GM12878 (cell line): ENCODE measurements around the gene RHBG. TPM values are rescaled to one million over a fixed set of nuclear protein-coding genes. Genes with fewer than 3 reads are reported as not detected.

ENCODE experiments used
- ATAC-seq: fragments of 200-7000 bp; cut with Tn5 transposase; 3 replicates; pipeline ENCODE4 v1.9.1; 2020; ENCODE audit warnings: mild to moderate bottlenecking, moderate library complexity
- BruUV-seq: library from RNA; stranded (reverse); fragments of 400-500 nt; replicated peaks from 2 replicates; lab custom pipeline; 2021; lab: Mats Ljungman, UMichigan
- CTCF ChIA-PET: fragments of 300-600 bp; sonication (Branson Sonifier 250); formaldehyde crosslinking; extraction: SDS; loops from one replicate; lab custom pipeline; 2021; ENCODE audit warnings: inconsistent platforms; lab: Yijun Ruan, JAX
- POLR2A ChIA-PET: fragments of 350-600 bp; formaldehyde crosslinking; extraction: SDS; loops from one replicate; lab custom pipeline; 2021; ENCODE audit warnings: inconsistent platforms; lab: Charles Lee
- RAD21 ChIA-PET: fragments of 300-600 bp; sonication (Branson Sonifier 250); formaldehyde crosslinking; loops from one replicate; lab custom pipeline; 2023; ENCODE audit warnings: antibody characterized with exemption; ENCODE audit not compliant: unreplicated experiment; lab: Charles Lee
- SMC1A ChIA-PET: fragments of 300-600 bp; sonication (Branson Sonifier 250); formaldehyde crosslinking; loops from one replicate; lab custom pipeline; 2023; ENCODE audit not compliant: unreplicated experiment, uncharacterized antibody; lab: Charles Lee
- DNase-seq: peaks from one replicate; pipeline ENCODE4 v3.0.0-alpha.2; 2011; ENCODE audit warnings: low read depth, low spot score
- FAIRE-seq: peaks from 3 replicates; lab custom pipeline; 2011; peaks lifted over from hg19 to GRCh38; lab: Jason Lieb, UNC
- H2AFZ ChIP-seq: 2 replicates; pipeline ENCODE4 v1.6.0; 2011; ENCODE audit warnings: low read depth, low read length, control low read depth; ENCODE audit not compliant: control insufficient read depth
- H3K27ac ChIP-seq: 2 replicates; pipeline ENCODE4 v1.5.1; 2011; ENCODE audit warnings: control low read depth; ENCODE audit not compliant: control insufficient read depth, insufficient read depth
- H3K27me3 ChIP-seq, 2 experiments: replicated peaks in 1 of 2; 2 replicates each; pipeline versions ENCODE4 v1.6.0 to v1.6.1; 2011; ENCODE audit warnings: low read length in 1 of 2; ENCODE audit not compliant: control insufficient read depth in 2 of 2, insufficient read depth in 2 of 2
- H3K36me3 ChIP-seq, 2 experiments: 2 replicates each; pipeline ENCODE4 v1.5.1; 2011; ENCODE audit warnings: low read length in 1 of 2; ENCODE audit not compliant: control insufficient read depth in 2 of 2, insufficient read depth in 2 of 2
- H3K4me1 ChIP-seq: 2 replicates; pipeline ENCODE4 v1.6.1; 2011; ENCODE audit warnings: mild to moderate bottlenecking, low read length, moderate library complexity, mixed read lengths; ENCODE audit not compliant: control insufficient read depth, insufficient read depth
- H3K4me2 ChIP-seq: 2 replicates; pipeline ENCODE4 v1.6.0; 2011; ENCODE audit warnings: control low read depth; ENCODE audit not compliant: control insufficient read depth, insufficient read depth
- H3K4me3 ChIP-seq: fragments of 200-600 bp; sonication (generic); 2 replicates; pipeline ENCODE4 v1.5.1; 2016
- H3K79me2 ChIP-seq: 2 replicates; pipeline ENCODE4 v1.6.0; 2011; ENCODE audit warnings: low read length; ENCODE audit not compliant: control insufficient read depth, insufficient read depth
- H3K9ac ChIP-seq: 2 replicates; pipeline ENCODE4 v1.8.0; 2011; ENCODE audit warnings: low read length, control low read depth, mixed read lengths; ENCODE audit not compliant: control insufficient read depth, insufficient read depth
- H3K9me3 ChIP-seq: replicated peaks from 3 replicates; pipeline ENCODE4 v1.5.1; 2011; ENCODE audit warnings: mild to moderate bottlenecking, low read length; ENCODE audit not compliant: control insufficient read depth, insufficient read depth
- H4K20me1 ChIP-seq: 2 replicates; pipeline ENCODE4 v1.6.0; 2011; ENCODE audit not compliant: control insufficient read depth, insufficient read depth
- BACH1 ChIP-seq: fragments of 450-650 bp; IDR thresholded peaks from 2 replicates; pipeline ENCODE4 v1.6.1; 2017; ENCODE audit warnings: mild to moderate bottlenecking, borderline replicate concordance
- IKZF1 ChIP-seq: fragments of 450-650 bp; conservative IDR thresholded peaks from 2 replicates; pipeline ENCODE4 v1.6.1; 2017; ENCODE audit warnings: antibody characterized with exemption, mild to moderate bottlenecking
- KLF5 ChIP-seq: fragments of 450-650 bp; IDR thresholded peaks from 2 replicates; pipeline ENCODE4 v1.6.1; 2014; ENCODE audit warnings: mild to moderate bottlenecking; ENCODE audit not compliant: partially characterized antibody
- NR2C1 ChIP-seq: fragments of 450-650 bp; IDR thresholded peaks from 2 replicates; pipeline ENCODE4 v1.6.1; 2017; ENCODE audit warnings: antibody characterized with exemption, mild to moderate bottlenecking, moderate library complexity
- RAD51 ChIP-seq: fragments of 450-650 bp; IDR thresholded peaks from 2 replicates; pipeline ENCODE4 v1.6.1; 2016; ENCODE audit warnings: moderate library complexity, mild to moderate bottlenecking, inconsistent platforms
- SREBF1 ChIP-seq: IDR thresholded peaks from 2 replicates; pipeline ENCODE4 v1.6.1; 2012; ENCODE audit warnings: mild to moderate bottlenecking, low read length
- STAT3 ChIP-seq: IDR thresholded peaks from 2 replicates; pipeline ENCODE4 v1.6.1; 2011; ENCODE audit warnings: low read depth, low read length, improper control_type of control experiment
- YBX1 ChIP-seq: fragments of 450-650 bp; IDR thresholded peaks from 2 replicates; pipeline ENCODE4 v1.6.1; 2016; ENCODE audit warnings: antibody characterized with exemption
- WGBS: methylation state at CpG from one replicate; pipeline ENCODE4 v1.1.6; 2016; ENCODE audit warnings: low lambda C conversion rate; ENCODE audit not compliant: insufficient replicate concordance, insufficient coverage; ENCODE audit errors: missing lambda C conversion rate; 5-methylcytosine and 5-hydroxymethylcytosine counted together
- in situ Hi-C: fragments of 300-500 bp; cut with MboI; formaldehyde crosslinking; loops from 9 replicates; pipeline ENCODE4 v1.14.3; 2018; ENCODE audit warnings: mixed read lengths
- intact Hi-C: fragments of 100-400 bp; cut with micrococcal nuclease; formaldehyde crosslinking; loops from one replicate; pipeline ENCODE4 v1.14.2; 2022; ENCODE audit not compliant: unreplicated experiment
- polyA plus RNA-seq, 11 experiments: library from polyadenylated mRNA; depleted of rRNA in 4 of 11; unstranded in 6 of 11; stranded (reverse) in 5 of 11; fragments of >200 nt; fragmentation: Nextera tagmentation in 4 of 11; fragmentation: Illumina TruSeq in 1 of 11; extraction: Ambion mirVana in 4 of 11; extraction: Trizol in 1 of 11; gene quantifications; 1 replicate in 1 of 11; 2 replicates in 10 of 11; pipeline versions ENCODE4 v1.2.1 to v1.2.3, GENCODE V29; 2011 to 2016; ENCODE audit warnings: inconsistent platforms in 2 of 11, missing spikeins in 2 of 11, low read depth in 1 of 11
- total RNA-seq, 4 experiments: library from RNA; depleted of rRNA in 3 of 4; stranded (reverse); fragments of >200 nt in 3 of 4; fragmentation: Illumina TruSeq in 1 of 4; extraction: Trizol in 1 of 4; gene quantifications; 2 replicates each; pipeline versions ENCODE4 v1.2.1 to v1.2.3, GENCODE V29; 2013 to 2021
- TF ChIP-seq, protein P1 (sequence below): IDR thresholded peaks from 2 replicates; pipeline ENCODE4 v1.6.1; 2012; ENCODE audit warnings: improper control_type of control experiment, low read depth, low read length; ENCODE audit not compliant: insufficient replicate concordance
- TF ChIP-seq, protein P2 (sequence below): fragments of 450-650 bp; IDR thresholded peaks from 2 replicates; pipeline ENCODE4 v1.6.1; 2017; ENCODE audit warnings: mild to moderate bottlenecking, moderate library complexity
- TF ChIP-seq, protein P3 (sequence below): IDR thresholded peaks from 2 replicates; pipeline ENCODE4 v1.6.1; 2011; ENCODE audit warnings: low read depth, mild to moderate bottlenecking, low read length, moderate library complexity, borderline replicate concordance; ENCODE audit errors: extremely low read depth

Gene RHBG
- total and polyA plus RNA-seq, 10 of the 15 experiments (the other 5 are each of a cell fraction or from before 2014, with no cell fraction given) = not detected

DNA sequence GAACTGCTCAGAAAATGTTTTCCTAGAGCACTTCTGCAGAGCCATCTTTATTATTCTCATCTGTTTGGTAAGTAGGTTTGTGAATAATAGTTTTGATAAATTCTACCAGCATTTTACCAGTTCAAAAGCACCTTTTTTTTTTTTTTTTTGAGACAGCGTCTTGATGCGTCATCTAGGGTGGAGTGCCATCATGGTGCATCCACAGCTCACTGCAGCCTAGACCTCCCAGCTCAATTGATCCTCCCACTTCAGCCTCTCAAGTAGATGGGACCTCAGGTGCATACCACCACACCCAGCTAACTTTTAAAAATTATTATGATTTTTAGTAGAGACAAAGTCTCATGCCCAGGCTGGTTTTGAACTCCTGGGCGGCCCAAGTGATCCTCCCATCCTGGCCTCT lies 9.8 kb upstream of the RHBG start:
- DNase-seq (no peak), ATAC-seq (no peak), FAIRE-seq (no peak)
- Histone ChIP-seq H3K36me3 (no peaks in the 10 kb centered on the region), H3K79me2 (no peaks in the 10 kb centered on the region), H3K4me3 (no peak overlapping the region), H3K4me2 (no peak overlapping the region), H4K20me1 (no peaks in the 10 kb centered on the region), H3K27me3 (peaks cover 2% of the 10 kb centered on the region in 2 experiments; a peak in 2 of 4 replicates), H3K4me1 (0 out of 2 replicates have a peak, but pooled peaks cover 2% of the 10 kb centered on the region), H2AFZ (no peak overlapping the region), H3K9ac (no peak overlapping the region), H3K9me3 (no peaks in the 10 kb centered on the region), H3K27ac (no peak overlapping the region)
- WGBS = 4% methylated on average over 1 of the region's 3 CpGs
- ChIA-PET SMC1A (interaction anchor here (0.6 to 2.0 kb wide), 5 partner anchors 15 to 243 kb away, joined by 3 to 8 read pairs (median 3); no protein-coding TSS in a partner anchor), RAD21 (interaction anchor here (0.9 to 1.5 kb wide), 6 partner anchors 18 to 166 kb away, joined by 3 to 4 read pairs (median 4); no protein-coding TSS in a partner anchor), CTCF (interaction anchor here (0.8 to 3.2 kb wide), 23 partner anchors 10 to 268 kb away, joined by 3 to 25 read pairs (median 4); partner anchors contain the start of gene SMG5), POLR2A (no interaction called here)
- in situ Hi-C loops (no loop called here), intact Hi-C loops (no loop called here)
- BruUV-seq = no TSS peak
- TF ChIP-seq BACH1 (no peak), NR2C1 (no peak), STAT3 (no peak), YBX1 (no peak), SREBF1 (no peak), KLF5 (no peak), IKZF1 (no peak), RAD51 (no peak)
- TF ChIP-seq, protein P1, sequence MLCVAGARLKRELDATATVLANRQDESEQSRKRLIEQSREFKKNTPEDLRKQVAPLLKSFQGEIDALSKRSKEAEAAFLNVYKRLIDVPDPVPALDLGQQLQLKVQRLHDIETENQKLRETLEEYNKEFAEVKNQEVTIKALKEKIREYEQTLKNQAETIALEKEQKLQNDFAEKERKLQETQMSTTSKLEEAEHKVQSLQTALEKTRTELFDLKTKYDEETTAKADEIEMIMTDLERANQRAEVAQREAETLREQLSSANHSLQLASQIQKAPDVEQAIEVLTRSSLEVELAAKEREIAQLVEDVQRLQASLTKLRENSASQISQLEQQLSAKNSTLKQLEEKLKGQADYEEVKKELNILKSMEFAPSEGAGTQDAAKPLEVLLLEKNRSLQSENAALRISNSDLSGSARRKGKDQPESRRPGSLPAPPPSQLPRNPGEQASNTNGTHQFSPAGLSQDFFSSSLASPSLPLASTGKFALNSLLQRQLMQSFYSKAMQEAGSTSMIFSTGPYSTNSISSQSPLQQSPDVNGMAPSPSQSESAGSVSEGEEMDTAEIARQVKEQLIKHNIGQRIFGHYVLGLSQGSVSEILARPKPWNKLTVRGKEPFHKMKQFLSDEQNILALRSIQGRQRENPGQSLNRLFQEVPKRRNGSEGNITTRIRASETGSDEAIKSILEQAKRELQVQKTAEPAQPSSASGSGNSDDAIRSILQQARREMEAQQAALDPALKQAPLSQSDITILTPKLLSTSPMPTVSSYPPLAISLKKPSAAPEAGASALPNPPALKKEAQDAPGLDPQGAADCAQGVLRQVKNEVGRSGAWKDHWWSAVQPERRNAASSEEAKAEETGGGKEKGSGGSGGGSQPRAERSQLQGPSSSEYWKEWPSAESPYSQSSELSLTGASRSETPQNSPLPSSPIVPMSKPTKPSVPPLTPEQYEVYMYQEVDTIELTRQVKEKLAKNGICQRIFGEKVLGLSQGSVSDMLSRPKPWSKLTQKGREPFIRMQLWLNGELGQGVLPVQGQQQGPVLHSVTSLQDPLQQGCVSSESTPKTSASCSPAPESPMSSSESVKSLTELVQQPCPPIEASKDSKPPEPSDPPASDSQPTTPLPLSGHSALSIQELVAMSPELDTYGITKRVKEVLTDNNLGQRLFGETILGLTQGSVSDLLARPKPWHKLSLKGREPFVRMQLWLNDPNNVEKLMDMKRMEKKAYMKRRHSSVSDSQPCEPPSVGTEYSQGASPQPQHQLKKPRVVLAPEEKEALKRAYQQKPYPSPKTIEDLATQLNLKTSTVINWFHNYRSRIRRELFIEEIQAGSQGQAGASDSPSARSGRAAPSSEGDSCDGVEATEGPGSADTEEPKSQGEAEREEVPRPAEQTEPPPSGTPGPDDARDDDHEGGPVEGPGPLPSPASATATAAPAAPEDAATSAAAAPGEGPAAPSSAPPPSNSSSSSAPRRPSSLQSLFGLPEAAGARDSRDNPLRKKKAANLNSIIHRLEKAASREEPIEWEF = no peak
- TF ChIP-seq, protein P2, sequence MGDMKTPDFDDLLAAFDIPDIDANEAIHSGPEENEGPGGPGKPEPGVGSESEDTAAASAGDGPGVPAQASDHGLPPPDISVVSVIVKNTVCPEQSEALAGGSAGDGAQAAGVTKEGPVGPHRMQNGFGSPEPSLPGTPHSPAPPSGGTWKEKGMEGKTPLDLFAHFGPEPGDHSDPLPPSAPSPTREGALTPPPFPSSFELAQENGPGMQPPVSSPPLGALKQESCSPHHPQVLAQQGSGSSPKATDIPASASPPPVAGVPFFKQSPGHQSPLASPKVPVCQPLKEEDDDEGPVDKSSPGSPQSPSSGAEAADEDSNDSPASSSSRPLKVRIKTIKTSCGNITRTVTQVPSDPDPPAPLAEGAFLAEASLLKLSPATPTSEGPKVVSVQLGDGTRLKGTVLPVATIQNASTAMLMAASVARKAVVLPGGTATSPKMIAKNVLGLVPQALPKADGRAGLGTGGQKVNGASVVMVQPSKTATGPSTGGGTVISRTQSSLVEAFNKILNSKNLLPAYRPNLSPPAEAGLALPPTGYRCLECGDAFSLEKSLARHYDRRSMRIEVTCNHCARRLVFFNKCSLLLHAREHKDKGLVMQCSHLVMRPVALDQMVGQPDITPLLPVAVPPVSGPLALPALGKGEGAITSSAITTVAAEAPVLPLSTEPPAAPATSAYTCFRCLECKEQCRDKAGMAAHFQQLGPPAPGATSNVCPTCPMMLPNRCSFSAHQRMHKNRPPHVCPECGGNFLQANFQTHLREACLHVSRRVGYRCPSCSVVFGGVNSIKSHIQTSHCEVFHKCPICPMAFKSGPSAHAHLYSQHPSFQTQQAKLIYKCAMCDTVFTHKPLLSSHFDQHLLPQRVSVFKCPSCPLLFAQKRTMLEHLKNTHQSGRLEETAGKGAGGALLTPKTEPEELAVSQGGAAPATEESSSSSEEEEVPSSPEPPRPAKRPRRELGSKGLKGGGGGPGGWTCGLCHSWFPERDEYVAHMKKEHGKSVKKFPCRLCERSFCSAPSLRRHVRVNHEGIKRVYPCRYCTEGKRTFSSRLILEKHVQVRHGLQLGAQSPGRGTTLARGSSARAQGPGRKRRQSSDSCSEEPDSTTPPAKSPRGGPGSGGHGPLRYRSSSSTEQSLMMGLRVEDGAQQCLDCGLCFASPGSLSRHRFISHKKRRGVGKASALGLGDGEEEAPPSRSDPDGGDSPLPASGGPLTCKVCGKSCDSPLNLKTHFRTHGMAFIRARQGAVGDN = no peak
- TF ChIP-seq, protein P3, sequence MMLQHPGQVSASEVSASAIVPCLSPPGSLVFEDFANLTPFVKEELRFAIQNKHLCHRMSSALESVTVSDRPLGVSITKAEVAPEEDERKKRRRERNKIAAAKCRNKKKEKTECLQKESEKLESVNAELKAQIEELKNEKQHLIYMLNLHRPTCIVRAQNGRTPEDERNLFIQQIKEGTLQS = no peak
